ENCODE measurements around the gene PEX13.

GRCh38 chr2:60976875-60977561 lies 40.5 kb upstream of the PEX13 start:
- no peak for TF ChIP-seq EZH2 (IDR thresholded peaks at IDR 0.05; ENCODE audit: borderline replicate concordance, low read depth, low read length, severe bottlenecking)
- TF ChIP-seq CTCF (IDR thresholded peaks at IDR 0.05; ENCODE audit: extremely low read depth in 1 of 2, insufficient read depth in 1 of 2, low read depth in 1 of 2, low read length in 2 of 2), result no peak
- no peak for TF ChIP-seq MAX (IDR thresholded peaks at IDR 0.05; ENCODE audit: insufficient read depth, insufficient read length)
- no peak for TF ChIP-seq POLR2A (IDR thresholded peaks at IDR 0.05; ENCODE audit: low read depth, low read length)
- no peak for TF ChIP-seq POLR2AphosphoS5 (IDR thresholded peaks at IDR 0.05; ENCODE audit: insufficient read depth, low read depth, low read length)
- TF ChIP-seq MYC (IDR thresholded peaks at IDR 0.05; ENCODE audit: low read depth, low read length), result no peak
